Activated T-cell treated with anti-CD3 and anti-CD28 coated beads, Interleukin-2, amount 50 U/mL, for 24 hours (primary cell): ENCODE results near the gene FGD2.
"Not testable (repeated sequence)": the region's sequence is repeated elsewhere in the genome, so short reads cannot be mapped to it uniquely, and the experiment has no call there.

Source experiments
- DNase-seq: peaks from one replicate; pipeline ENCODE4 v3.0.0-alpha.2; 2020
- H3K27ac Mint-ChIP-seq: 2 replicates; pipeline ENCODE4 v1.8.0; 2020; ENCODE audit warnings: mild to moderate bottlenecking, mixed read lengths
- H3K27me3 Mint-ChIP-seq: 2 replicates; pipeline ENCODE4 v1.8.0; 2020; ENCODE audit warnings: mixed read lengths
- H3K36me3 Mint-ChIP-seq: 2 replicates; pipeline ENCODE4 v1.8.0; 2020; ENCODE audit warnings: low read depth, mixed read lengths
- H3K4me1 Mint-ChIP-seq: 2 replicates; pipeline ENCODE4 v1.8.0; 2020; ENCODE audit warnings: low read depth, mixed read lengths
- H3K4me3 Mint-ChIP-seq: 2 replicates; pipeline ENCODE4 v1.8.0; 2020; ENCODE audit warnings: mild to moderate bottlenecking, moderate library complexity, mixed read lengths
- H3K9me3 Mint-ChIP-seq: 2 replicates; pipeline ENCODE4 v1.8.0; 2020; ENCODE audit warnings: mixed read lengths

The FGD2 gene

GRCh38 chr6:37029249-37029971, 24.0 kb downstream of the FGD2 start:
- DNase-seq, result peak; percentile 66
- H3K36me3 Mint-ChIP-seq, result no peaks in the 10 kb centered on the region
- H3K4me1 Mint-ChIP-seq, result peaks cover 67% of the 10 kb centered on the region

GRCh38 chr6:37030599-37030998, 25.1 kb downstream of the FGD2 start:
- Mint-ChIP-seq H3K36me3 (no peaks in the 10 kb centered on the region), H3K27me3 (no peaks in the 10 kb centered on the region), H3K4me3 (no peak overlapping the region), H3K27ac (no peak overlapping the region), H3K4me1 (peaks cover 62% of the 10 kb centered on the region), H3K9me3 (peaks cover 4% of the 10 kb centered on the region)
- DNase-seq, result no peak

More at GRCh38 chr6:37029249-37029971, 24.0 kb downstream of the FGD2 start:
- Mint-ChIP-seq H3K9me3 (peaks cover 4% of the 10 kb centered on the region), H3K4me3 (no peak overlapping the region), H3K27ac (peak overlapping the region; percentile 34), H3K27me3 (no peaks in the 10 kb centered on the region)

- peaks cover 4% of the 10 kb centered on the region for H3K9me3 Mint-ChIP-seq
- H3K27ac Mint-ChIP-seq, result peak overlapping the region; percentile 19
- H3K36me3 Mint-ChIP-seq, result no peaks in the 10 kb centered on the region
- H3K27me3 Mint-ChIP-seq, result no peaks in the 10 kb centered on the region
- peaks cover 52% of the 10 kb centered on the region for H3K4me1 Mint-ChIP-seq
- no peak overlapping the region for H3K4me3 Mint-ChIP-seq
- DNase-seq, result no peak
Observed at GRCh38 chr6:37032239-37032638, 26.8 kb downstream of the FGD2 start.

- Mint-ChIP-seq H3K27me3 (no peaks in the 10 kb centered on the region), H3K36me3 (no peaks in the 10 kb centered on the region), H3K4me1 (peaks cover 52% of the 10 kb centered on the region), H3K4me3 (peak overlapping the region; percentile 28), H3K9me3 (peaks cover 4% of the 10 kb centered on the region), H3K27ac (peak overlapping the region; percentile 94)
- peak; percentile 57 for DNase-seq
Observed at GRCh38 chr6:37033255-37033654, 27.8 kb downstream of the FGD2 start.

- H3K27me3 Mint-ChIP-seq, result no peaks in the 10 kb centered on the region
- peaks cover 52% of the 10 kb centered on the region for H3K4me1 Mint-ChIP-seq
- peak; percentile 46 for DNase-seq
- peaks cover 4% of the 10 kb centered on the region for H3K9me3 Mint-ChIP-seq
- peak overlapping the region; percentile 28 for H3K4me3 Mint-ChIP-seq
- peak overlapping the region; percentile 94 for H3K27ac Mint-ChIP-seq
- H3K36me3 Mint-ChIP-seq, result no peaks in the 10 kb centered on the region
Observed at GRCh38 chr6:37033819-37034795, 28.7 kb downstream of the FGD2 start.

- Mint-ChIP-seq H3K4me3 (no peak overlapping the region), H3K36me3 (no peaks in the 10 kb centered on the region), H3K27me3 (no peaks in the 10 kb centered on the region), H3K9me3 (no peaks in the 10 kb centered on the region), H3K27ac (no peak overlapping the region), H3K4me1 (peaks cover 48% of the 10 kb centered on the region)
- no peak for DNase-seq
Observed at GRCh38 chr6:37036146-37036545, 30.7 kb downstream of the FGD2 start.

GRCh38 chr6:37038292-37039198, 33.1 kb downstream of the FGD2 start:
- Mint-ChIP-seq H3K36me3 (no peaks in the 10 kb centered on the region), H3K27ac (peak overlapping the region; percentile 18), H3K27me3 (no peaks in the 10 kb centered on the region), H3K4me3 (no peak overlapping the region), H3K9me3 (no peaks in the 10 kb centered on the region), H3K4me1 (peaks cover 44% of the 10 kb centered on the region)
- no peak for DNase-seq

GRCh38 chr6:37039958-37040357, 34.5 kb downstream of the FGD2 start:
- no peak for DNase-seq
- H3K4me1 Mint-ChIP-seq, result peaks cover 33% of the 10 kb centered on the region
- H3K4me3 Mint-ChIP-seq, result no peak overlapping the region
- no peak overlapping the region for H3K27ac Mint-ChIP-seq
- no peaks in the 10 kb centered on the region for H3K9me3 Mint-ChIP-seq
- no peaks in the 10 kb centered on the region for H3K27me3 Mint-ChIP-seq
- no peaks in the 10 kb centered on the region for H3K36me3 Mint-ChIP-seq

- Mint-ChIP-seq H3K27me3 (no peaks in the 10 kb centered on the region), H3K4me1 (peaks cover 42% of the 10 kb centered on the region), H3K27ac (peak overlapping the region; percentile 66), H3K4me3 (no peak overlapping the region), H3K36me3 (no peaks in the 10 kb centered on the region), H3K9me3 (no peaks in the 10 kb centered on the region)
- no peak for DNase-seq
Observed at GRCh38 chr6:37041521-37041920, 36.1 kb downstream of the FGD2 start.

- H3K4me3 Mint-ChIP-seq, result no peak overlapping the region
- peaks cover 48% of the 10 kb centered on the region for H3K4me1 Mint-ChIP-seq
- H3K9me3 Mint-ChIP-seq, result no peaks in the 10 kb centered on the region
- no peak for DNase-seq
- H3K27ac Mint-ChIP-seq, result peak overlapping the region; percentile 52
- no peaks in the 10 kb centered on the region for H3K36me3 Mint-ChIP-seq
- no peaks in the 10 kb centered on the region for H3K27me3 Mint-ChIP-seq
Observed at GRCh38 chr6:37042150-37042549, 36.7 kb downstream of the FGD2 start.

- H3K4me3 Mint-ChIP-seq, DNase-seq, H3K9me3 Mint-ChIP-seq, H3K36me3 Mint-ChIP-seq, H3K27me3 Mint-ChIP-seq, H3K27ac Mint-ChIP-seq: not testable (repeated sequence)
- H3K4me1 Mint-ChIP-seq, result peaks cover 58% of the 10 kb centered on the region
Observed at GRCh38 chr6:37043091-37043490, 37.6 kb downstream of the FGD2 start.

GRCh38 chr6:37047346-37047688, 41.9 kb downstream of the FGD2 start:
- Mint-ChIP-seq H3K36me3 (peaks cover 11% of the 10 kb centered on the region), H3K27me3 (no peaks in the 10 kb centered on the region), H3K4me1 (peaks cover 70% of the 10 kb centered on the region), H3K4me3 (no peak overlapping the region), H3K27ac (peak overlapping the region; percentile 81), H3K9me3 (no peaks in the 10 kb centered on the region)
- DNase-seq, result peak; percentile 41

- Mint-ChIP-seq H3K4me1 (peaks cover 70% of the 10 kb centered on the region), H3K36me3 (peaks cover 11% of the 10 kb centered on the region), H3K9me3 (no peaks in the 10 kb centered on the region), H3K27me3 (no peaks in the 10 kb centered on the region), H3K4me3 (peak overlapping the region; percentile 32), H3K27ac (peak overlapping the region; percentile 98)
- peak; percentile 43 for DNase-seq
Observed at GRCh38 chr6:37047689-37048402, 42.4 kb downstream of the FGD2 start.
